ENCODE data around the gene LYPD3. TPM values are rescaled to one million over a fixed set of nuclear protein-coding genes. Genes with fewer than 3 reads are reported as not detected.

Gene LYPD3
- total RNA-seq, 6 experiments from 2014 or later: 0.17 to 0.35 (median 0.22) TPM

DNA sequence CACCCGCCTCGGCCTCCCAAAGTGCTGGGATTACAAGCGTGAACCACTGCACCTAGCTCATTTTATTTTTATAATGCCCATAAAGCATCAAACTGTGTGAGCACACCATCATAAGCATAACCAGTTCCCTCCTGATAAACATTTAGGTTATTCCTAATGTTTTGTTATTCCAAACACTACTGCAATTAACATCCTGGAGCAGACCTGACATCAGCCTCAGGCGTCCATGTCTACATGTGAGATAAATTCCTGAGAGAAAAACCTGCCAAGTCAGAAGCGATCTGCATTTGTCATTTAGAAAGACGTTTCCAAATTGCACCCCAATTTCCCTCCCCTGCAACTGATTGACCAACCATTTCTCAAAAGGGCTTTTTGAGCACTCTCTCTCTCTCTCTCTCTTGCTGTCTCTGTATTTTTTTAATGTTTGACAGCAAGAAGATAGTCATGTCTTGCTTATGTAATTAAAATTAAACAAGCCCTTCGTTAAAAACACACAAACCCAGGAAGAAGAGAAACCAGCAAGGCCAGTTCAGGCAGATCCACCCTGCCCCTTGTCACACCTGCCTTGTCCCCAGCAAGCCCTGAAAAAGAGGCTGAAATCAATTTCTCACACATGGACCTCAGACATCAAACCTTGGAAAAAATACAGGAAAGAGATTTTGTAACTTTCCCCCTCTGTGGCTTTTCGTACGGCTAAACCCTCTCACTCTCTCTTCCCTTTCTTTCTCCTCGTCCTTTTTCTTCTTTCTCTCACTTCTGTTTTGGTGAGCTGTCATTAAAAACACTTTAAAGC, 9.9 kb downstream of the LYPD3 start:
- TF ChIP-seq, protein P1, sequence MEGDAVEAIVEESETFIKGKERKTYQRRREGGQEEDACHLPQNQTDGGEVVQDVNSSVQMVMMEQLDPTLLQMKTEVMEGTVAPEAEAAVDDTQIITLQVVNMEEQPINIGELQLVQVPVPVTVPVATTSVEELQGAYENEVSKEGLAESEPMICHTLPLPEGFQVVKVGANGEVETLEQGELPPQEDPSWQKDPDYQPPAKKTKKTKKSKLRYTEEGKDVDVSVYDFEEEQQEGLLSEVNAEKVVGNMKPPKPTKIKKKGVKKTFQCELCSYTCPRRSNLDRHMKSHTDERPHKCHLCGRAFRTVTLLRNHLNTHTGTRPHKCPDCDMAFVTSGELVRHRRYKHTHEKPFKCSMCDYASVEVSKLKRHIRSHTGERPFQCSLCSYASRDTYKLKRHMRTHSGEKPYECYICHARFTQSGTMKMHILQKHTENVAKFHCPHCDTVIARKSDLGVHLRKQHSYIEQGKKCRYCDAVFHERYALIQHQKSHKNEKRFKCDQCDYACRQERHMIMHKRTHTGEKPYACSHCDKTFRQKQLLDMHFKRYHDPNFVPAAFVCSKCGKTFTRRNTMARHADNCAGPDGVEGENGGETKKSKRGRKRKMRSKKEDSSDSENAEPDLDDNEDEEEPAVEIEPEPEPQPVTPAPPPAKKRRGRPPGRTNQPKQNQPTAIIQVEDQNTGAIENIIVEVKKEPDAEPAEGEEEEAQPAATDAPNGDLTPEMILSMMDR (IDR thresholded peaks at IDR 0.05): no peak
- no peak for DNase-seq
- no peak overlapping the region for H3K4me3 Mint-ChIP-seq
- peaks cover 8% of the 10 kb centered on the region for H3K9me3 Mint-ChIP-seq
- H3K36me3 Mint-ChIP-seq (ENCODE audit: low read depth): peaks cover 7% of the 10 kb centered on the region
- no peak overlapping the region for H3K27ac Mint-ChIP-seq
- peaks cover 5% of the 10 kb centered on the region; the same call in 1 of the 2 replicates for H3K4me1 Mint-ChIP-seq (ENCODE audit: low read depth)
- peaks cover 14% of the 10 kb centered on the region for H3K27me3 Mint-ChIP-seq (ENCODE audit: insufficient read depth)

DNA sequence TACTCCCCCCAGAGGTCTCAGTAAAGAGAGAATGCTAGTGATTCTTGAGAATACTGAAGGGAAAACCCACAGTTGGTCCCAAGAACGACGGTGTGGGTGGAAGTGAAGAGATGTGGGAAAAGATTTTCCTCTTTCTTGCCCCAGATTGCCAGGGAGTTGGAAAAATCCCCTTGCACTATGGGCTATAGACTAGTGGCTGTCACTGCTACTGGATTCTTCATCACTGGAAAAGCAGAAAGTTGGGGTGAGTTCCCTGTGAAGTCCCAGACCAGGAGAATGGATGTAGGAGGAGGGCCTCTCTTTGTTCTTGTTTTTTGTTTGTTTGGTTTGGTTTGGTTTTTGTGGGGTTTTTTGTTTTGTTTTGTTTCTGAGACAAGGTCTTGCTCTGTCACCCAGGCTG, 11.4 kb downstream of the LYPD3 start:
- Mint-ChIP-seq H3K4me3 (no peak overlapping the region), H3K36me3 (ENCODE audit: low read depth) (peaks cover 7% of the 10 kb centered on the region), H3K4me1 (ENCODE audit: low read depth) (peaks cover 5% of the 10 kb centered on the region; the same call in 1 of the 2 replicates), H3K27me3 (ENCODE audit: insufficient read depth) (peaks cover 10% of the 10 kb centered on the region), H3K9me3 (peaks cover 8% of the 10 kb centered on the region), H3K27ac (no peak overlapping the region)
- DNase-seq: no peak
- TF ChIP-seq, protein P1 (IDR thresholded peaks at IDR 0.05): no peak

DNA sequence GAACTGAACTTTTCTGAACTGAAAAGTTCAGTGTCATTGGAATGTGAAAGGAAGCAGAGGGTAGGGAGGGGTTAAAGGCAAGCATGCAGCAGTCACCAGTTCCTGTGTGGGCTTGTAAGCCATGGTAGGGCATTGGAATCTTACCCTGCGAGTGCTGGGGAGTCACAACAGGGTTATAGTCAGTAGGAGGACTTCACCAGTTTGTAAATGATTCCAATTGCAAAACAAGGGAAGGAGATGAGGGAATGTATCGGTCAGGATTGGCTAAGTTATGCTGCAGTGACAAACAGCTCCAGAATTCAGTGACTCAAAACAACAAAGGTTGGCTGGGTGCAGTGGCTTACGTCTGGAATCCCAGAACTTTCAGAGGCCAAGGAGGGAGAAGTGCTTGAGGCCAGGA, 12.8 kb downstream of the LYPD3 start:
- H3K4me1 Mint-ChIP-seq (ENCODE audit: low read depth): peaks cover 5% of the 10 kb centered on the region; the same call in 1 of the 2 replicates
- peaks cover 10% of the 10 kb centered on the region for H3K27me3 Mint-ChIP-seq (ENCODE audit: insufficient read depth)
- DNase-seq: no peak
- H3K4me3 Mint-ChIP-seq: no peak overlapping the region
- H3K27ac Mint-ChIP-seq: no peak overlapping the region
- peaks cover 8% of the 10 kb centered on the region for H3K9me3 Mint-ChIP-seq
- H3K36me3 Mint-ChIP-seq (ENCODE audit: low read depth): peaks cover 7% of the 10 kb centered on the region
- TF ChIP-seq, protein P1 (IDR thresholded peaks at IDR 0.05): no peak

DNA sequence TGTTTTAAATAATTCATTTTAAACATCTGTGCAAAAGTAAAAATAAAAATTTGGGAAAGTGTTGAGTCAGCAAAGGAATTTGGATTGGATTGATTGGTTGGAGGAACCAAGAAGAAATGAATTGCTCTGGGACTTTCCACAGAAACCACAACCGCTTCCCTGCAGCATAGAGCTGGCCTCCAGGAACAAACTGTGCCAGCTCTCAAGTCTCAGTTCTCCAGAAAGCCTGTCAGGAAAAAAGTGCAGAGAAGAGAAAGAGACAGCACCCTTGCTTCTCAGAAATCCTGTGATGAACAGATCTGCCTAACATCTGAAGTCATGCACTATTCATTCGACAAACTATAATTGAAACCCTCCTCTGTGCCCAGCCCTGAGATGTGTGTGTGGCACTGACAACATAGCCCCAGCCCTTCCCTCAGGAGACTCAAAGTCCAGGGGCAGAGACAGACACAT, 14.8 kb downstream of the LYPD3 start:
- Mint-ChIP-seq H3K27me3 (ENCODE audit: insufficient read depth) (peaks cover 4% of the 10 kb centered on the region; the same call in 1 of the 2 replicates), H3K4me3 (no peak overlapping the region), H3K9me3 (peaks cover 8% of the 10 kb centered on the region), H3K27ac (no peak overlapping the region), H3K4me1 (ENCODE audit: low read depth) (peaks cover 13% of the 10 kb centered on the region), H3K36me3 (ENCODE audit: low read depth) (peaks cover 7% of the 10 kb centered on the region)
- TF ChIP-seq, protein P1 (IDR thresholded peaks at IDR 0.05): no peak
- no peak for DNase-seq

GRCh38 chr19:43447655-43448054, 17.8 kb downstream of the LYPD3 start:
- Mint-ChIP-seq H3K27me3 (ENCODE audit: insufficient read depth) (peaks cover 10% of the 10 kb centered on the region), H3K27ac (no peak overlapping the region), H3K36me3 (ENCODE audit: low read depth) (peaks cover 5% of the 10 kb centered on the region), H3K9me3 (peaks cover 6% of the 10 kb centered on the region), H3K4me3 (no peak overlapping the region), H3K4me1 (ENCODE audit: low read depth) (peaks cover 12% of the 10 kb centered on the region)
- TF ChIP-seq, protein P1 (IDR thresholded peaks at IDR 0.05): no peak
- DNase-seq: no peak

All from HFFc6 (cell line).